ENCODE data around the gene STARD7. TPM values are rescaled to one million over a fixed set of nuclear protein-coding genes. Genes with fewer than 3 reads are reported as not detected.

The STARD7 gene
- total and polyA plus RNA-seq, 9 of the 15 experiments (the other 6 are each of a cell fraction or from before 2014, with no cell fraction given), result 90.9 to 196 (median 145) TPM

GRCh38 chr2:96143848-96144480 is 64.7 kb downstream of the STARD7 start:
- Histone ChIP-seq H3K9me1 (ENCODE audit: control insufficient read depth, insufficient read depth, low read length) (no peaks in the 10 kb centered on the region), H3K4me2 (ENCODE audit: insufficient read depth, low read length) (no peak overlapping the region), H2AFZ (ENCODE audit: low read depth, low read length) (no peak overlapping the region), H3K9me3 (replicated peaks; ENCODE audit: control insufficient read depth, insufficient read depth, low read depth, low read length) (no peaks in the 10 kb centered on the region), H4K20me1 (replicated peaks; ENCODE audit: control insufficient read depth, insufficient read depth, low read length) (no peaks in the 10 kb centered on the region), H3K36me3 (ENCODE audit: control insufficient read depth, insufficient read depth, low read length) (no peaks in the 10 kb centered on the region), H3K4me1 (replicated peaks in 1 of 2; ENCODE audit: control insufficient read depth in 2 of 2, insufficient read depth in 2 of 2, low read length in 2 of 2) (peaks cover 22 to 42% of the 10 kb centered on the region in 2 experiments), H3K79me2 (ENCODE audit: control insufficient read depth, insufficient read depth, low read length) (no peaks in the 10 kb centered on the region), H3K9ac (ENCODE audit: insufficient read depth in 1 of 2, low read depth in 2 of 2, low read length in 2 of 2) (no peak overlapping the region), H3K4me3 (no peak overlapping the region), H3K27ac (ENCODE audit: extremely low read depth, low read depth, low read length) (no peak overlapping the region), H3K27me3 (ENCODE audit: control insufficient read depth in 2 of 2, insufficient read depth in 2 of 2, low read length in 2 of 2) (peaks cover 0 to 12% of the 10 kb centered on the region in 2 experiments; a peak in 2 of 5 replicates)
- intact Hi-C loops (cut with micrococcal nuclease), result no loop called here
- ChIA-PET POLR2A (no interaction called here), CTCF (ENCODE audit: low intra/inter-chr PET ratio) (no interaction called here)
- DNase-seq (ENCODE audit: extremely low read depth in 1 of 4, low spot score in 3 of 4), result no peak
- in situ Hi-C loops (cut with MboI), result no loop called here
- no peak for ATAC-seq
- BruUV-seq (replicated peaks), result no TSS peak
- TF ChIP-seq NCOA1 (IDR thresholded peaks at IDR 0.05; ENCODE audit: low read depth), result no peak
- no peak for TF ChIP-seq ZNF740 (CRISPR knock-in tag; IDR thresholded peaks at IDR 0.05)
- no peak for TF ChIP-seq ZNF740 (tag; IDR thresholded peaks at IDR 0.05)
- TF ChIP-seq CTCF (IDR thresholded peaks at IDR 0.05 in 2 of 3, conservative IDR thresholded peaks at IDR 0.05 in 1 of 3; ENCODE audit: insufficient read depth in 2 of 3, low read depth in 1 of 3, low read length in 3 of 3), result 0 out of 6 replicates have a peak, but pooled peaks of 1 of the 3 experiments have one; percentile 20
- FAIRE-seq, result no peak
- 50% methylated on average over 22 of the region's 23 CpGs for WGBS (ENCODE audit: insufficient coverage, low coverage, missing lambda C conversion rate)

All from K562 (cell line).